ENCODE results near the gene MT1X. TPM values are rescaled to one million over a fixed set of nuclear protein-coding genes. Genes with fewer than 3 reads are reported as not detected.
"Not testable (repeated sequence)": the region's sequence is repeated elsewhere in the genome, so short reads cannot be mapped to it uniquely, and the experiment has no call there.

Gene MT1X
- polyA plus RNA-seq, 1 donor from 2014 or later, result 14.2 TPM

- Mint-ChIP-seq H3K27ac (no peak within 1 kb of the TSS), H3K36me3 (peaks cover 2% of the 10 kb centered on the region), H3K9me3 (no peaks in the 10 kb centered on the region), H3K4me3 (peak within 1 kb of the TSS in 1 of 4 donors; percentile 65), H3K4me1 (peaks cover 3 to 13% (median 6%) of the 10 kb centered on the region in 3 donors), H3K27me3 (peaks cover 54% of the 10 kb centered on the region)
These were observed 14.4 kb upstream of the MT1X start, which contains the start of gene MT1G for GRCh38 chr16:56667581-56668571. Gene MT1G, minus strand, starts transcription at chr16:56668065. Its CDS starts 72 bp downstream, at chr16:56667993.

- Mint-ChIP-seq H3K27me3 (peaks cover 56% of the 10 kb centered on the region), H3K4me1 (peaks cover 2 to 11% (median 3%) of the 10 kb centered on the region in 3 donors), H3K36me3 (peaks cover 2% of the 10 kb centered on the region), H3K9me3 (peaks cover 0 to 1% (median 0%) of the 10 kb centered on the region in 3 donors), H3K27ac (no peak within 1 kb of the TSS), H3K4me3 (peak within 1 kb of the TSS in 2 of 4 donors; percentile 59 to 85)
These were observed 13.0 kb upstream of the MT1X start, which contains the start of gene MT1H for GRCh38 chr16:56669005-56669839. Gene MT1H, plus strand, starts transcription at chr16:56669814. Its CDS starts 71 bp downstream, at chr16:56669885.

- H3K9me3 Mint-ChIP-seq, result peaks cover 0 to 2% (median 0%) of the 10 kb centered on the region in 3 donors
- no peak overlapping the region for H3K27ac Mint-ChIP-seq
- H3K4me3 Mint-ChIP-seq, result peak overlapping the region in 1 of 4 donors; percentile 85
- H3K27me3 Mint-ChIP-seq, result peaks cover 60% of the 10 kb centered on the region
- H3K36me3 Mint-ChIP-seq, result peaks cover 2% of the 10 kb centered on the region
- peaks cover 2 to 11% (median 3%) of the 10 kb centered on the region in 3 donors for H3K4me1 Mint-ChIP-seq
These were observed 12.2 kb upstream of the MT1X start for GRCh38 chr16:56669840-56670619.

DNA sequence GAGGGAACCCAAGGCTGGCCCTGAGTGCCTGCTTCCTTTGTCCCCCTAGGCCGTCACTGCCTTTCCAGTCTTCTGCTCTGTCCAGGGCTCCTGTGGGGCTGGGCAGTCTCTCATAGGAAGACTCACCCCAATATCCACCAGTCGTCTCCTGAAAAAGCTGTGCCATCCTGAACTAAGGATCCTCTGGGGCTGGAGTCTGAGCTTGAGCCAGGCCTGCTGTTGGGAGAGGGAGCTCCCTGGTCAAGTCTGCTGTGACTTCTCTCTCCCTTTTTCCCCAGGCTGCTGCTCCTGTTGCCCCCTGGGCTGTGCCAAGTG lies 11.7 kb upstream of the MT1X start:
- Mint-ChIP-seq H3K36me3 (peaks cover 2% of the 10 kb centered on the region), H3K9me3 (peaks cover 0 to 2% (median 0%) of the 10 kb centered on the region in 3 donors), H3K4me3 (no peak overlapping the region), H3K27ac (no peak overlapping the region), H3K27me3 (peaks cover 63% of the 10 kb centered on the region), H3K4me1 (peaks cover 3 to 15% (median 4%) of the 10 kb centered on the region in 3 donors)

GRCh38 chr16:56671691-56672090 lies 10.6 kb upstream of the MT1X start:
- H3K9me3 Mint-ChIP-seq, H3K36me3 Mint-ChIP-seq, H3K4me3 Mint-ChIP-seq, H3K27ac Mint-ChIP-seq: not testable (repeated sequence)
- Mint-ChIP-seq H3K27me3 (peaks cover 54% of the 10 kb centered on the region), H3K4me1 (peaks cover 3 to 18% (median 6%) of the 10 kb centered on the region in 3 donors)

- Mint-ChIP-seq H3K27me3 (peaks cover 51% of the 10 kb centered on the region), H3K4me1 (peaks cover 3 to 18% (median 6%) of the 10 kb centered on the region in 3 donors)
- not testable (repeated sequence) for H3K36me3 Mint-ChIP-seq, H3K4me3 Mint-ChIP-seq, H3K9me3 Mint-ChIP-seq, H3K27ac Mint-ChIP-seq
These were observed 10.1 kb upstream of the MT1X start for GRCh38 chr16:56672171-56672570.

DNA sequence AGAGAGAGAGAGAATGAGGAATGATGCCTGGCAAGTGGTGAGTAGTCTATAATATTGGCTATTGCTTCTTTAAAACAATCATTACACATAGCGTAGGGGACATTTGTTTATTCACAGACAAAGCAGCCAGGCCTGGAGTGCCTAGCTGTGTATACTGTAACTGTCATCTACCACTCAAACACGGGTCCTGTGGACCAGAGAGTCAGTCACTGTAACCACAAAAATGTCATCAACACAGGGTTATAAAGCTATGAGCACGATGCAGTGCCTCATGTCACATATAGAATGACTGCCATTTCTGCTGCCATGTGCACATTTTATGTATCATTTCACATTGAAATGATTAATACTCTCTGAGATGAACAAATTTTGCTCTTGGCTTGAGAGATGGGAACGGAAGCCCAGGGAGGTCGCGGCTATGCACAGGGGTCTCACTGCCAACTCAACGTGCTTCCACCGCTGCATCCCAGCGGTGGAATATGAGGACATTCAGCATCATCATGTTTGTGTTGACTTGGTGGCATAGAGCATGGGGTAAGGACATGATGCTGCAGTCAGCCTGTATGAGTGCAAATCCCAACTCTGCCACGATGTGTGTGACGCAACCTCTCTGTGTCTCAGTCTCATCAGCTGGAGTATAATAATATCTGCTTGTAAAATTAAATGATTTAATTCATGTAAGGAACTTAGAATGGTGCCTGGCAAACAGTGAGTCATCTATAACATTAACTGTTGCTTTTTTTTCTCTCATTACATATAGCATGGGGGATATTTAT lies 9.3 kb upstream of the MT1X start:
- Mint-ChIP-seq H3K27ac (no peak overlapping the region), H3K4me1 (peaks cover 3 to 18% (median 4%) of the 10 kb centered on the region in 3 donors), H3K4me3 (no peak overlapping the region), H3K36me3 (peaks cover 2% of the 10 kb centered on the region), H3K27me3 (peaks cover 48% of the 10 kb centered on the region), H3K9me3 (peaks cover 0 to 2% (median 0%) of the 10 kb centered on the region in 3 donors)

GRCh38 chr16:56673921-56674320 lies 8.3 kb upstream of the MT1X start:
- Mint-ChIP-seq H3K27me3 (peaks cover 40% of the 10 kb centered on the region), H3K4me1 (peaks cover 3 to 10% (median 4%) of the 10 kb centered on the region in 3 donors), H3K4me3 (no peak overlapping the region), H3K36me3 (no peaks in the 10 kb centered on the region), H3K27ac (no peak overlapping the region), H3K9me3 (peaks cover 0 to 2% (median 0%) of the 10 kb centered on the region in 3 donors)

DNA sequence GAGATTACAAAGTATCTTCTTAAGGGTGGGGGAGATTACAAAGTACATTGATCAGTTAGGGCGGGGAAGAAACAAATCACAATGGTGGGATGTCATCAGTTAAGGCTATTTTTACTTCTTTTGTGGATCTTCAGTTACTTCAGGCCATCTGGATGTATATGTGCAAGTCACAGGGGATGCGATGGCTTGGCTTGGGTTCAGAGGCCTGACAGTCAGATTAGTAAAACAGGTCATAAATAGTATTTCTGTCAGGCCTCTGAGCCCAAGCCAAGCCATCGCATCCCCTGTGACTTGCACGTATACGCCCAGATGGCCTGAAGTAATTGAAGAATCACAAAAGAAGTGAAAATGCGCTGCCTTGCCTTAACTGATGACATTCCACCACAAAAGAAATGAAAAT lies 7.7 kb upstream of the MT1X start:
- peaks cover 35% of the 10 kb centered on the region for H3K27me3 Mint-ChIP-seq
- not testable (repeated sequence) for H3K9me3 Mint-ChIP-seq, H3K36me3 Mint-ChIP-seq, H3K4me1 Mint-ChIP-seq, H3K27ac Mint-ChIP-seq, H3K4me3 Mint-ChIP-seq

GRCh38 chr16:56675685-56676210 lies 6.5 kb upstream of the MT1X start:
- peak overlapping the region in 3 of 4 donors; percentile 6 to 86 (median 70) for H3K4me3 Mint-ChIP-seq
- H3K9me3 Mint-ChIP-seq, result peaks cover 0 to 2% (median 0%) of the 10 kb centered on the region in 3 donors
- H3K27me3 Mint-ChIP-seq, result peaks cover 25% of the 10 kb centered on the region
- H3K4me1 Mint-ChIP-seq, result peaks cover 3 to 7% (median 4%) of the 10 kb centered on the region in 3 donors
- H3K27ac Mint-ChIP-seq, result no peak overlapping the region
- no peaks in the 10 kb centered on the region for H3K36me3 Mint-ChIP-seq

DNA sequence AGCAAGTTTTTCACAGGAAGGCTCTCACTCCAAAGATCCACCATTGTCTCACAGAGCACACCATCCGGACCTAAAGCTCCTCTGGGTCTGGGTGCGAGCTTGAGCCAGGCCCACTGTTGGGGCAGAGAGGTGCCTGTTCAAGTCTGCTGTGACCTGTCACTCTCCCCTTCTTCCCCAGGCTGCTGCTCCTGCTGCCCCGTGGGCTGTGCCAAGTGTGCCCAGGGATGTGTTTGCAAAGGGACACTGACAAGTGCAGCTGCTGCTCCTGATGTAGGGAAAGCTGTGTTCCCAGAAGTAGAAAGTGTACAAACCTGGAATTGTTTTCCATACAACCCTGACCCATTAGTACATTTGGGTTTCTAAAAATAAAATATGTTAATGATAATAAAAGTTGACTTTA lies 4.8 kb upstream of the MT1X start:
- Mint-ChIP-seq H3K9me3 (peaks cover 0 to 2% (median 0%) of the 10 kb centered on the region in 3 donors), H3K27me3 (peaks cover 23% of the 10 kb centered on the region), H3K27ac (no peak overlapping the region), H3K36me3 (no peaks in the 10 kb centered on the region), H3K4me3 (no peak overlapping the region), H3K4me1 (peaks cover 3 to 13% (median 10%) of the 10 kb centered on the region in 3 donors)

DNA sequence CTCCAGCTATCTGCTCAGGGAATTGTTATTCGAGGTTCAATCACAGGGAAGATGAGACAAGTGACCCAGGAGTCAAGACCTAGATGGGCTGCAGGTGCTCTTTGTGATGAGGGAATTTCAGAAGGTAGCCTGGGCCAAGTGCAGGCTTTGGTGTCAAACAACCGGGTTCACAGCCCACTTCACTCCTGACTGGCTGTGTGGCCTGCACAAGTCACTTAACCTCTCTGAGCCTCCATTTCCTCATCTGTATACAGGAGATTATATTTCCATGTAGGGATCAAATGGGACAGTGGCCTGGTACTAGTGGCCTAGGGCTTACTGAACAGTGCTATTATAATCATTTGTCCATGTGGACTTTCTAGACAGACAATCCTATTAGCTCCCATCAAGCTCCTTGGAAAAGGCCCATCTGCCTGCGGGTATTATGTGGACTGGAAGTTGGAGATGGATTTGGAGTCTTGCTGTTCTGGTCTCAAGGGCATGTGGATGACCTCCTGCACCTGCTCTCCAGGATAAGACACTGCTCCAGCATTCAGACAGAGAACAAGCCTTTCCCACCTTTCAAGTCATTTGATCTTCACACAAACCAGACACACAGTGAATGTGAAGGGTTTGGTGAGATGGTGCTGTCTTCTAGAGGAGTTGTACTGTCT lies 3.1 kb upstream of the MT1X start:
- Mint-ChIP-seq H3K27ac (no peak overlapping the region), H3K4me3 (no peak overlapping the region), H3K27me3 (peaks cover 15% of the 10 kb centered on the region), H3K4me1 (peaks cover under 1 to 13% (median 12%) of the 10 kb centered on the region in 3 donors), H3K9me3 (peaks cover 0 to under 1% (median 0%) of the 10 kb centered on the region in 3 donors), H3K36me3 (no peaks in the 10 kb centered on the region)

GRCh38 chr16:56679818-56680217 lies 2.5 kb upstream of the MT1X start:
- peak overlapping the region in 1 of 4 donors; percentile 83 for H3K4me3 Mint-ChIP-seq
- H3K4me1 Mint-ChIP-seq, result peaks cover 0 to 13% (median 13%) of the 10 kb centered on the region in 3 donors
- no peak overlapping the region for H3K27ac Mint-ChIP-seq
- peaks cover 11% of the 10 kb centered on the region for H3K27me3 Mint-ChIP-seq
- H3K36me3 Mint-ChIP-seq, result no peaks in the 10 kb centered on the region
- H3K9me3 Mint-ChIP-seq, result no peaks in the 10 kb centered on the region

Measured in IgD-negative memory B cell (primary cell).